ENCODE measurements around the gene GGT5.
"Not testable (repeated sequence)": the region's sequence is repeated elsewhere in the genome, so short reads cannot be mapped to it uniquely, and the experiment has no call there.

GGT5 gene

DNA sequence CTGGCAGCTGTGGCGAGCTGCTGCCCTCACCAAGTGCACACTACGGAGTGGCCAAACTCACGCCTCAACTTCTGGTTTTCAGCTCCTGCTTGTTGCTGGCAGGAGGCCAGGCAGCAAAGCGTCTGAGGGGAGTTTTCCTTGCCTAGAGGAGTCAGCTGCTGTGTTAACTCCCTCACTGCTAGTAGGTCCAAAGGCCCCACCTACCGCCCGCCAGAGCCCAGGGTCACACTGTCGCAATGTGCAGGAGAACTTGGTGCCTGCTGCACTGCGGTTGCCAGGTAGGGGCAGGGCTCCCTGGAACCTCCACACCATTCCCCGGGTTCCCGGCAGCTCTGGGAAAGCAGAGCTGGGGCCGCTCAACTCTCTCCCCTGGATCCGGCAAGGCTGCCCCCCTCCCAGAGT lies at the start of gene GGT5:
Gene GGT5 (minus strand): TSS at position 53 of the 402 bp plus-strand sequence. CDS start 357 bp downstream, outside the sequence.
- not testable (repeated sequence) for DNase-seq (ENCODE audit: low spot score)

DNA sequence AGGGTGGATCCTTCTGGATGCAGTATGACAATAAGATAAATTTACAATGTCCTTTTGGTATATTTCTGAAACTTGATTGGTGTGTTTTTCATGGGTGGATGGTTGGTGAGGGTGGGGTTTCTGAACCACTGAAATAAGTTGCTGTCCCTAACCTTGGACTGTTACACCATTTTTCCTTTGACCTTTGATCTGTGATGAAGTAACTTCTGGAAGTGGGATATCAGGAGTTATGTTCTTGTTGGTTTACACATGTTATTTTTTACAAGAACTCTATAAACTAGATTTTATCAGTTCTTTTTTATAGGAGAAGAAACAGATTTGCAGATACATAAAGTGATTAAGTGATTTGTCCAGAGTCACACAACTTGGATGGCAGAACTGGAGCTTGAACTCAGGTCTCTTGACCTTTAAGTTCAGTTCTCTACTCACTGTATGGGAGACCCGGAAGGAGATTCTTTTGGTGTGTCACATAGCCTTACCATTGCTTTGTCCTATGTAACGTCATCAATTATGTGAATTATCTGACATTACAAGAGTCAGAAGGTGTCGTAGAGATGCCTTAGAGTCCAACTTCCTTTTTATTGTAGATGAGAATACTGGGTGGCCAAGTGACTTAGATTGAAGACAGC lies 47.4 kb upstream of the GGT5 start:
- DNase-seq (ENCODE audit: low spot score), result not testable (repeated sequence)

DNA sequence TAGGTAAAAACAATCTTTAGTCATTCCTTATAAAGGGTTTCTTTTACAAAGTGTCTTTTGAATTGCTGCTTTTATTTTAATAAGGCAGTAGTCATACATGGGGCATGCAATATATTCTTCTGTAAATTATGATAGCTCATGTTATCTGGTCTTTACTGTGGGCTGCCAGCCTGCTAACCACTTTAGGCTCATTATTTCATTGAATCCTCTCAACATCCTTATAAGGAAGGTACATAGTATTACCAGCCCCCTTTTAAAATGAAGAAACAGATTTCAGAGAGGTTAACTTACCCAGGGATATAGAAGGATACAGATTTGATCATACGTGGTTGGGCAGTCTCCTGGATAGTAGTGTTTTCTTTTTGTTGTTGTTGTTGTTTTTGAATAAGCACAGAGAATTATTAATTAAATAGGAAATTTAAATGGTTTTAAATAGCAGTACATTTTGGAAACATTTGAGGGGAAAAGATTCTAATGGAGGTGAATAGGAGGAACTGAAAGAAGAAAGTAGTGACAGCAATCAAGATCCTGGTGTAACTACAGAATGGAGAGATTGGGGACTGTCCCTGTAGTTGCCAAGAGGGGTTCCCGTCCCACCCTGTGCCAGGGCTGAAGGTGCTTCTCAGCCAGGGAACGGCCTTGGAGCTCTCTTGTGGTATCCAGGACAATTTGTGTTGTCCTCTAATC lies 46.8 kb upstream of the GGT5 start:
- DNase-seq (ENCODE audit: low spot score), result no peak

GRCh38 chr22:24290459-24290858 lies 45.6 kb upstream of the GGT5 start:
- DNase-seq (ENCODE audit: low spot score), result no peak

GRCh38 chr22:24289741-24290163 lies 44.9 kb upstream of the GGT5 start:
- no peak for DNase-seq (ENCODE audit: low spot score)

DNA sequence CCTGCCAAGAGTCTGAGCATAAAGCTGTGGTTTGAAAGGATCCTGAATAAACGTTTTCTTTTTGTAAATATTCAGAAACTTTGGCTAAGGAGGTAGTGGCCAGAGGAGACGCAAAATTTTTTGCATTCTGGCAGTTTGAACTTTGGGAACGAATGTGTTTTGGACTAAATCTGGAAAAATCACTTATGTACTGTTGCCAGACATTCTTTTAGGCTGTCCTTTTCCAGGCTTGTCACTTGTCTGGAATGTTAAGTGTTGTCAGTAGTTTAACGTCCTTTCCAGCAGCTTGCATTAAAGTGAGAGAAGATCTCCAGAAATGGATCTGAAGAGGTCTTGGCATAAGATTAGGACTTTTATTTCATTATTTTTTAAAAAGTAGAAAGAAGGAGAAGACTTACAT lies 44.2 kb upstream of the GGT5 start:
- no peak for DNase-seq (ENCODE audit: low spot score)

DNA sequence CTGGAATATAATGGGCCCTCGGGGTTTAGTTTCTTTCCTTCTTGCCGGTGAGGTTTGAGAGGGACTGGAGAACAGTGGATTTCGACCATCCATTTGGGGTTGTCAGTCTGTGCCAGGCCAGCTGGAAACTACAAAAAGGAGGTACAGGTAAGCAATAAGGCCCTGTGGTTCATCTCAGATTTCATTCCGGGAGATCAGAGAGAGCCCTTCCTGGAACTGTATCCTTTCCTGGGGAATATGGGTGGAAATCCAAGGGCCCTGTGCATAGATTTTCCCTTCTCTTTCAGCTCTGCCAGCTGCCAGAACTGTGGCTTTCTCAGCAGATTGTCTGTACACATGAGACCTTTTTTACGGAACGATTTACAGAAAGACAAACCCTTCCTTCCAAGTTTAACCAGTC lies 42.9 kb upstream of the GGT5 start:
- DNase-seq (ENCODE audit: low spot score), result not testable (repeated sequence)

GRCh38 chr22:24287212-24287611 lies 42.3 kb upstream of the GGT5 start:
- DNase-seq (ENCODE audit: low spot score), result not testable (repeated sequence)

- DNase-seq (ENCODE audit: low spot score), result peak; percentile 31
Observed at GRCh38 chr22:24285245-24285644, 40.4 kb upstream of the GGT5 start.

- DNase-seq (ENCODE audit: low spot score), result peak; percentile 16
Observed at GRCh38 chr22:24284747-24285203, 39.9 kb upstream of the GGT5 start.

DNA sequence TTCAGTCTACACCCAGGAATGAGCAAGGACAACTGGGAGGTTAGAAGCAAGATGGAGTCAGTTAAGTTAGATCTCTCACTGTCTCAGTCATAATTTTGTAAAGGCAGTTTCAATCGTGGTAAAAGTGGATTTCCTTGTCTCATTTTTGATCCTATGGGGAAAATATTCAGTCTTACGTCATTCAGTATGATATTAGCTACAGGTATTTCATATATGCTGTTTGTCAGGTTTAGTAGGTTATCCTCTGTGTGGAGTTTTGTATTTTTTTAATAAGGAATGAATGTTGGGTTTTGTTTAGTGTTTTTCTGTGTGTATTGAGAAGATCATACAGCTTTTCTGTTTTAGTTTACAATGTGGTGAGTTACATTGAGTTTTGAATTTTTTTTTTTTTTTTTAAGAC lies 37.5 kb upstream of the GGT5 start:
- no peak for DNase-seq (ENCODE audit: low spot score)

DNA sequence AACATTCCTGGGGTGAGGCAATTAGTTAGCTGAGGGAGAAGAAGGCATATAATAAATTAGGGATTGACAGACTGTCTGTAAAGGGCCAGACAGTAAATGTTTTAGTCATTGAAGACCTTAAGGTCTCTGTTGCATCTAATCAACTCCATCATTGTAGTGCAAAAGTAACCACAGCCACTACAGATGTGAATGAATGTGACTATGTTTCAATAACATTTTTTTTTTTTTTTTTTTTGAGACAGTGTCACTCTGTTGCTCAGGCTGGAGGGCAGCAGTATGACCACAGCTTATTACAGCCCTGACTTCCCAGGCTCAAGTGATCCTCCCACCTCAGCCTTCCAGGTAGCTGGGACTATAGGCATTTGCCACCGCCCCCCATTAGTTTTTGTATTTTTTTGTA lies 35.5 kb upstream of the GGT5 start:
- DNase-seq (ENCODE audit: low spot score), result not testable (repeated sequence)

DNA sequence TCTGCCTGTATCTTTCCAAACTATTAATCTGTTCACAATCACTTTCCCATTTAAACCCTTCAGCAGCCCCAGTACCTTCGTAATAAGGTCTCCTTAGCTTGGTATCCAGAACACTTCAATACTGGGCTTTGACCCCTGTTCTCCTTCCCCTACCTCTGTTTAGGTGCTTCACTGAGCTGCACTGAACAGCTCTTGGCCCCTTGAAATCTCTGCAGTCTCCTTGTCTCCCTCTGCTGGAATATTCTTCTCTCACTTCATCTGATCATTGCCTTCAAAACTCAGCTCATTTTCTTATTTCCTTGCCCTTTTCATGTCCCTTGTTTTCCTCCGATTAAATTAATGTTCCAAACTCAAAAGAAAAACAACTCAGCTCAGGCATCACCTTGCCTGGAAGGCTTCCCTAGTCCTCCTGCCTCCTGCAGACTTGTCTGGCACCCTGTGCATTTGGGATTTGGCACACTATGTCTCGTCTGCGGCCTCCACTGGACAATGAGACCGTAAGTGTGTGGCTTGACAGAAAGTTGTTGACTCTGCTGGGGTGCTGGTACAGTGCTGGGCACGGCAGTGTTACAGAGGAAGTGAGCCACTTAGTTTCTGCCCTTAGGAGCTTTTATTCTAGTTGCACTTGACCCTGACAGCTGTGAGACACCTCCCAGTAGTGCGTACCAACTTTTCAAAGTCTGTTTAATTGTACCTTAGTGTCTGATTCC lies 30.0 kb upstream of the GGT5 start:
- DNase-seq (ENCODE audit: low spot score), result not testable (repeated sequence)

- DNase-seq (ENCODE audit: low spot score), result not testable (repeated sequence)
Observed at GRCh38 chr22:24273906-24274305, 29.0 kb upstream of the GGT5 start.

DNA sequence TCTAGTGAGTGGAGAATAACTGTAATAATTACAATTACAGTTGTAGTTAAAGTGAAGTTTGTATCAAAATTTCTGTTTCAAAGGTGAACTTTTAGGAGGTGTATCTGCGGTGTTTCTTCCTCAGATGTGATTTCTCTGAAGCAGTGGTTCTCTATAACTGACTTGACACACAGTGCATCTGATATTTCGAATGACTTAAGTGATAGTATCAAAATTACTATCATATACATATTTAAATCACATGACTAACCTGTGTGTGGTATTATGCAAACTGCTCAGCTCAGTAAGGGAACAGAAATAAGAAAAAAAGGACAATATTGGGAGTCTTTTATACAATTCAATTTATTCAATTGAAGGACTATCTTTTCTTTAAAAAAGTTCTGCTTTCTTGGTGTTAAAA lies 28.1 kb upstream of the GGT5 start:
- not testable (repeated sequence) for DNase-seq (ENCODE audit: low spot score)

DNA sequence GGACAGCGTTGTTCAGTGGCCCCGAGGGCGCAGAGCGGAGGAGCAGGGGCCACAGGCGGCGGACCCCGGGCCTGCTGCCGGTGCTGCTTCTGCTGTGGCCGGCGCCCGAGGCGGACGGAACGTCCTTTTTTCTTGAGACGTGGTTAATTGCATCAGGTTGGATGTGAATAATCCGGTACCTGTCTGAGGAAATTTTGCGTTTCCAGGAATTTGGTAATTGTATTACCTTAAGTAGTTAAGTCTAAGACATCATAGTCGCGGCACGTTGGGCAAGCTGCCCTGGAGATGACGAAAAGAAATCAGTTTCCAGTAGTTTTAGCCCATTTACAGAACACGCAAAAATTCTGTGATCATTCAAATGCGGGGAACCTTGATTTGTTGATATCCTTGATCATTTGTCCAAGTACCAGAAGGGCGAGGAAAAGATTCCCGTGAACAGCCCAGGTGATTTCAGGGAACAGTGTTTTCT lies 26.5 kb upstream of the GGT5 start:
- peak; percentile 12 for DNase-seq (ENCODE audit: low spot score)

DNA sequence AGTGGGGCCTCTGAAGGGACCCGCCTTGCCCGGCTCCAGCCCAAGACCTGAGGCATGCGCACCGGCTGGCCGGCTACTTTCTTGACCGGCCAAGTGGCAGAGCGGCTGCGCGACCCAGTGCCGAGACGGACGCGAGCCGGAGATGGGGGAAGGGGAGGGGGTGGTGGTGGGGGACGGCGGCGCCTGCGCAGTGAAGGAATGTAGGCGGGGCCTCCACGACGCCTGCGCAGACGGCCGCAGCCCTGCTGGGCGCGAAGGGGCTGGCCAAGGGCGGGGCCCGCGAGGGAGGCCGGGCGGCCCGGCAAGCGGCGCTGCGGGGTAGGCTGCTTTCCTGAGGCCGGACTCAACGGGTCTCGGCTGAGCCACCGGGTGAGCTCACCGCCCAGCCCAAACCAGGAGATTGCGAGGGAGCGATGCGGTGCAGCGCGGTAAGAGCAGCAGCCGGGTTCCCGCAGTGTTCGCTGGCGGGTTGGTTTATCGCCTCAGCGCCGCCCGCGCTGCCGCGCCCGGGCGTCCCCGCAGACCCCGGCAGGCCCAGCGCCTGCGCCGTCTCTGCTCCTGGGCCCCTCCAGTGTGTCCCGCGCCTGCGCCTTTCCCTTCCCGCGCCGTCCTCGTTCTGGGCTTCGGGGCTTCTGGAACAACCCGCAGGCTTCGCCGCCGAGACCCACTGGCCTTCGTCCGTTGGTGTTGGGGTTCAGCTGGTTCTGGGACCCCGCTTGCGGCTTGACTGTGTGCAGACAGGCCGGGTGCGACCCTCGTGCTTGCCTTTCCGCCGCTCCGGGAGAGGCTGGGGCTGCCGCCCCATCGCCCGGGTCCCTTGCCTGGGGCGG lies 25.9 kb upstream of the GGT5 start, which contains the start of gene SPECC1L:
Gene SPECC1L (plus strand): TSS at position 276 of the 830 bp plus-strand sequence. CDS start 31,401 bp downstream, outside the sequence.
- DNase-seq (ENCODE audit: low spot score), result peak; percentile 91

DNA sequence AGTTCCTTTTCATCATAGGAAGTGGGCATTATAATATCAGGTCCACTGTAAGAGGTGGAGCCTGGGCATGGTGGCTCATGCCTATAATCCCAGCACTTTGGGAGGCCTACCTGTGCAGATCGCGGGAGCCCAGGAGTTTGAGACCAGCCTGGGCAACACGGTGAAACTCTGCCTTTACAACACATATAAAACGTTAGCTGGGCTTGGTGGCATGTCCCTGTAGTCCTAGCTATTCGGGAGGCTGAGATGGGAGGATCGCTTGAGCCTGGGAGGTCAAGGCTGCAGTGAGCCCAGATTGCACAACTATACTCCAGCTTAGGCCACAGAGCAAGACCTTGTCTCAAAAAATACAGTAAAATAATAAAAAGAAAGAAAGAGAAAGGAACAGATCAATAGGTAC lies 21.6 kb upstream of the GGT5 start:
- DNase-seq (ENCODE audit: low spot score), result not testable (repeated sequence)

GRCh38 chr22:24265734-24266133 lies 20.9 kb upstream of the GGT5 start:
- no peak for DNase-seq (ENCODE audit: low spot score)

- DNase-seq (ENCODE audit: low spot score), result not testable (repeated sequence)
Observed at GRCh38 chr22:24264329-24264896, 19.5 kb upstream of the GGT5 start.

- not testable (repeated sequence) for DNase-seq (ENCODE audit: low spot score)
Observed at GRCh38 chr22:24263479-24263878, 18.6 kb upstream of the GGT5 start.

All from CD4-positive, alpha-beta T cell treated with Interleukin-2 at 100 ng/mL for 4 hours (primary cell).